HG03378 (cell line): ENCODE measurements around the gene RIOK1.
"Not testable (repeated sequence)": the region's sequence is repeated elsewhere in the genome, so short reads cannot be mapped to it uniquely, and the experiment has no call there.

Experiments
- ATAC-seq: cut with Tn5 transposase; IDR thresholded peaks from one replicate; pipeline ENCODE4 v1.9.1; 2021; ENCODE audit warnings: mild to moderate bottlenecking, moderate library complexity; ENCODE audit not compliant: unreplicated experiment

Gene RIOK1

GRCh38 chr6:7439228-7439627 is 49.6 kb downstream of the RIOK1 start:
- no peak for ATAC-seq

- no peak for ATAC-seq
Observed at GRCh38 chr6:7440476-7440875, 50.9 kb downstream of the RIOK1 start.

DNA sequence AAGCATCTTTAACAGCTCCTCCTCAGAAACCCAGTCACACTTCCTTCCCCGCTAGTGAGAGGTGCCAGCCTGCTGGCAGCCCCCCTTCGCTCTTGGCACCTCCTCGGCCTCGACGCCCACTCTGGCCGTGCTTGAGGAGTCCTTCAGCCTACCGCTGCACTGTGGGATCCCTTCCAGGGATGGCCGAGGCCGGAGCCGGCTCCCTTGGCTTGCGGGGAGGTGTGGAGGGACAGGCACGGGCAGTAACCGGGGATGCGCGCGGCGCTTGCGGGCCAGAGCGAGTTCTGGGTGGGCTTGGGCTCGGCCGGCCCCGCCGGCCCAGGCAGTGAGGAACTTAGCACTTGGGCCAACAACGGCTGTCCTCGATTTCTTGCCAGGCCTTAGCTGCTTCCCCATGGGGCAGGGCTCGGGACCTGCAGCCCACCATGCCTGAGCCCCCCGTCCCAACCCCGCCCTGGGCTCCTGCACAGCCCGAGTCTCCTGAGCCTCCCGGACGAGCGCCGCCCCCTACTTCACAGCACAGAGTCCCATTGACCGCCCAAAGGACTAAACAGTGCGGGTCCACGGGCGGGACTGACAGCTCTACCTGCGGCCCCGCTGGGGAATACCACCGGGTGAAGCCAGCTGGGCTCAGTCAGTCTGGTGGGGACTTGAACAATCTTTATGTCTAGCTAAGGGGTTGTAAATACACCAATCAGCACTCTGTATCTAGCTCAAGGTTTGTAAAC is 51.6 kb downstream of the RIOK1 start:
- no peak for ATAC-seq

DNA sequence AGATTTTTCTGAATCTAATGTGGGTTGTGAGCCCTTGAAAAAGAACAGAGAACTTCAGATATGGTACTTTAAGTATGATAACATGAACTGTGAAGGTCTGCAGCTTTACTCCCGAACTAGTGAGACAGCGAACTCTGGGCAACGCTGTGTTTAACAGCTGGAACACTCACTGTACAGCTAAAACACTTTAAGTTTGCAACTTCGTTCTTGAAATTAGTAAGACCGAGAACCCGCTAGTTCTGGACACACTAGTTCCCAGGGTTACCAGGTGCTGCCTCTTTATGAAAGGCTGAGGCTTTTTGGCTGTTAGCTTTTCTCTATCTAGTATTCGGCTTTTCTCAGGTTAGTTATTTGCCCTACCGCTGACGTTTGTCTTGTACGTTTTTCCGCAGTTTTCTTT is 52.9 kb downstream of the RIOK1 start:
- no peak for ATAC-seq

DNA sequence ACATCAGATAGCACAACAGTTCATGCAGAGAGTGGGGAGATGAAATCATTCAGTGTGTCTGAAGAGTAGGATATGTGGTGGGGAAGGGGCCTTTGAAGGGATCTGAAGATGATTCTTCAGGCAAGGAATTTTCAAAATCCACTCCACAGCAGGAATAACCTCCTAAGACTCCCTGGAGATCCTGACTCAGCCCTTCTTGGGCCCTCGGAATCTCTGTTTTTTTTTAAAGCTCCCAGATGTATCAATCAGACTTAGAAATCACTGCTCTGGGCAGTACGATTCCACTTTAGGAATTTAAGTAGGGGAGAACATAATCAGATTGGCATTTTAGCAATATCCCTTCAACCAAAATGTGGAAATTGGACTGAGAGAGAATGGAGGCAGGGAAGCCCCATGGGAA is 55.5 kb downstream of the RIOK1 start:
- ATAC-seq, result no peak

DNA sequence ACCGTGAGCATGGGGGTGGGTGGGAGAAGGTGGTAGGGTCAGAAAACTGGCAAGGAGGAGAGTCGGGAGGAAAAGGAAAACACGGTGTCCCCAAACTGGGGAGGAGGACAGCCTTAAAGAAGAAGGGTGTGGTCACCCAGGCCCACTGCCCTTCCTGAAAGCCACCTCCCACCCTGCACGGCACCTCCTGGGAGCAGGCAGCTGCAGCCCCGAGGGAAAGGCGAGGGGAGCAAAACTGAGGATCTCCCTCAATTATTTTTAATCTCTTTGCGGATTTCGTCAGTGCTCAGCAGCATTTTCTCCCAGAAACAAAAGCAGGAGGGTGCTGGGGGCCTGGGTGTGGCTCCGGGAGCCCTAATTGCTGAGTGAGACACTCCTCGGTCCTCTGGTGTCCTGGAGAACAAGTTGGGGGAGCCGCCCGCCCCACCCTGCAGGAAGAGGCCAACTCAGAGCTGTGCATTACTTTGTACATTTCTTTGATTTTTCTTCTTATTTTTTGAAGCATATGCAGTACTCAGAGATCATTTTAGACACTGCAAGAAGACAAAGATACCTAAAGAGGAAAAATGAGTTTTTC is 56.4 kb downstream of the RIOK1 start:
- no peak for ATAC-seq

DNA sequence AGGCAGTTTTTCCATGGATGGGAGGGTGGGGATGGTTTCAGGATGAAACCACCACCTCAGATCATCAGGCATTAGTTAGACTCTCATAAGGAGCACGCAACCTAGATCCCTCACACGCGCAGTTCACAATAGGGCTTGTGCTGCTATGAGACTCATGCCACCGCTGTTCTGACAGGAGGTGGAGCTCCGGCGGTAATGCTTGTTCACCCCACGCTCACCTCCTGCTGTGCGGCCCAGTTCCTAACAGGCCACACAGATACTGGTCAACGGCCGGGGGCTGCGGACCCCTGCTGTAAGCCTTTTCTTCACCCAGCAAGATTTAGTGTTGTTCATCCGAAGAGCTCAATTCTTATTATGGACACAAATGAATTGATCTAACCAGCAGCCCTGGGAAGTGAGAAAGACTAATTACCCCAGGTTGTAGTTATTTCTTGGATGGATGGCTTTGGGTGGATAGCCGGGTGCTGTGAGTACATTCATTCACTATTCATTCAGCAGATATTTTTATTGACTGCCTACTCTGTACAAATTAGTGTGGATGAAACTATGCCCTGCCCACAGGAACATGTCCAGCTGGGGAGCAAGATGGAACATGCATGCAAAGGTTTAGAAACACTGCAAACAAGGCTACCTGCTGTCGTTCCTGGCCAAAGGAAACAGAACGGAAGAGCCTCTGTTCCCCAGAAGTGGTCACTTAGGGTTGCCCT is 57.2 kb downstream of the RIOK1 start:
- ATAC-seq, result no peak

DNA sequence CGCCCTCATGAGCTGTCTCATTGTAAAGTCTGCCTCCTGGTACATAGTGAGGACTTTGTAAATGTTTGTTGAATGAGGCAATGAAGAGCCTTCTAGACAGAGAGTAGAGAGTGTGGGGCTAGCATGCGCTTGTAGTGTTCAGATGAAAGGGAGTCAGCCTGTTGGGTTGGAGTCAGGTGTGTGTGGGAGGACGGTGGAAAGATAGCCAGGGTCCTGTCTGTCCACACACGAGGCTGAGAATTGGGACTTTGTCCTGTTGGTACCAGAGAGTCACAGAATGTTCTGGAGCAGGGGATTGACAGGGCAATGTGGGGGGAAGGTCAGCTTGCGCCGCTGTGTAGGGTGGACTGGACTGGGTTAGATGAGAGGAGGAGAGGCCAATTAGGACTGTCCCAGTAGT is 58.6 kb downstream of the RIOK1 start:
- ATAC-seq, result no peak

DNA sequence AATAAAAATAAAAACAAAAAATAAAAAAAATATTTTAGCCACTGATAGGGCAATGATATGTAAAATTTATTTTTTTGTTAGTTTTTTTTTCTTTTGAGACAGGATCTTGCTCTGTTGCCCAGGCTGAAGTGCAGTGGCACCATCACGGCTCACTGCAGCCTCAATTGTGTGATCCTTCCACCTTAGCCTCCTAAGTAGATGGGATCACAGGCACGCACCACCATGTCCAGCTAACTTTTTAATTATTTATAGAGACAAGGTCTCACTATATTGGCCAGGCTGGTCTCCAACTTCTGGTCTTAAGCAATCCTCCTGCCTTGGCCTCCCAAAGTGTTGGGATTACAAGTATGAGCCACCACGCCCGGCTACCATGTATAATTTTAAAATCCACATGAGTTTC is 59.4 kb downstream of the RIOK1 start:
- ATAC-seq, result no peak

DNA sequence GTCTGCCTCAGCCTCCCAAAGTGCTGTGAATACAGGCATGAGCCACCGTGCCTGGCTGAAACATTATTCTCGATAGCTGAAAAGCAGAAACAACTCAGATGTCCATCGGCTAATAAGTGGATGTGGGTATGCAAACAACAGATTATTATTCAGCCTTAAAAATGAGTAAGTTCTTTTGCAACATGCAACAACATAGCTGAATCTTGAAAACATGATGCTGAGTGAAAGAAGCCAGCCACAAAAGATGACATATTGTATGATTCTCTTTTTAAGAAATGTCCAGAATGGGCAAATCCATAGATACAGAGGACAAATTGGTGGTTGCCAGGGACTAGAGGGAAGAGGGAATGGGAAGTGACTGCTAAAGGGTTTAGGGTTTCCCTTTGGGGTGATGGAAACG is 61.7 kb downstream of the RIOK1 start:
- no peak for ATAC-seq

GRCh38 chr6:7452898-7453297 is 63.3 kb downstream of the RIOK1 start:
- no peak for ATAC-seq

DNA sequence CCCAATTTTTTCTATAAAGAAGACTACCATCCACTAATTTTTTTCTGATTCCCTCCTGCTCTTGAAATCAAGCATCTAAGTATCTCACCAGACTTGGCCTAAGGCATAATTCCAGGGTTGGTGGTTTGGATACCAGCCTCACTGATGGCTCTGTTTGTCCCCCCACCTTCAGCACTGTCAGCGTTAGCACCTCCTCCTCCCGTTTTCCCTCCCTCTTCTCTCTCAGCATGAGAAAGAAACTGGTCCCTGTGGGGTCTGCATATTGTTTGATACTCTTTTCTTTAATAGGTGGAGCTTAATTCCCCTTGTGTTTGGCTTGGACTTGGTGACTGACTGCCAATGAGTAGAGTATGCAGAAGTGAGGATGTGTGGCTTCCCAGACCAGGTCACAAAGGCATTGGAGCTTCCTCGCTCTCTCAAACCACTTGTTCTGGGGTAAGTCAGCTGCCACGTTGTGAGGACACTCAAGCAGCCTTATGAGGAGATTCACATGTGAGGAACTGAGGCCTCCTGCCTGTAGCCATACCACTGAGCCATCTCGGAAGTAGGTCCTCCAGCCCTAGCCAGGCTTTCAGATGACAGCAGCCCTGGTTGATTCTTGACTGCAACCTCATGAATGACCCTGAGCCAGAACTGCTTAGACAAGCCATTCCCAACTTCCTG is 65.2 kb downstream of the RIOK1 start:
- no peak for ATAC-seq

- ATAC-seq, result not testable (repeated sequence)
Observed at GRCh38 chr6:7456302-7456701, 66.7 kb downstream of the RIOK1 start.

- no peak for ATAC-seq
Observed at GRCh38 chr6:7461416-7461815, 71.8 kb downstream of the RIOK1 start.

GRCh38 chr6:7463785-7464184 is 74.2 kb downstream of the RIOK1 start:
- ATAC-seq, result no peak

- no peak for ATAC-seq
Observed at GRCh38 chr6:7467007-7467897, 77.6 kb downstream of the RIOK1 start.
